ENCODE results near the gene GLG1.
A peak's percentile ranks its signal among the peaks of the same experiment; 100 is the strongest.

The GLG1 gene

DNA sequence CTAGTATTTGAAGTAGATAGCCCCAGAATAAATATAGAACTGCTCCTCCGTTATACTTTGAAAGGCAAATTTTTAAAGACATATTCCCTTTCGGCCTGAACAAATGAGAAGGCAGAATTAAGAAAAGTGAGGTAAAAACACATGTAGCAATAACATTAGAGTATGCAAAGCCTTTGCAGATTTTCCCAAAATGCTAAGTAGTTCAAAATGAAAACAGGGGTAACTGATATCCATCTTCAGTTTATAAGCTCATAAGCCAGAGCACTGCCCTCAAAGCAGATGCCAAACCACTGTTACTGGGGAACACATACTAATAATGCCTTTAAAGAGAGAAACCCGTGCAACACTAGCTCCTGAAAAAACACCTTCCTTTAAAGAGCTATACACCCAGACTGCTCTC is 134.4 kb downstream of the GLG1 start:
- H3K9me3 Mint-ChIP-seq, result no peaks in the 10 kb centered on the region
- DNase-seq (no peak), ATAC-seq (replicated peaks) (no peak)
- peaks cover 0 to 5% of the 10 kb centered on the region in 2 donors for H3K4me1 Mint-ChIP-seq
- no peak overlapping the region for H3K27ac Mint-ChIP-seq
- no peak overlapping the region for H3K4me3 Mint-ChIP-seq
- peaks cover 35 to 59% of the 10 kb centered on the region in 2 donors for H3K36me3 Mint-ChIP-seq
- H3K27me3 Mint-ChIP-seq, result no peaks in the 10 kb centered on the region

- Mint-ChIP-seq H3K9me3 (no peaks in the 10 kb centered on the region), H3K36me3 (peaks cover 36 to 60% of the 10 kb centered on the region in 2 donors), H3K4me3 (no peak overlapping the region), H3K27me3 (no peaks in the 10 kb centered on the region), H3K4me1 (peaks cover 0 to 5% of the 10 kb centered on the region in 2 donors), H3K27ac (no peak overlapping the region)
- ATAC-seq (replicated peaks) (no peak), DNase-seq (no peak)
Observed at GRCh38 chr16:74472010-74472409, 134.9 kb downstream of the GLG1 start.

GRCh38 chr16:74469946-74470478 is 136.9 kb downstream of the GLG1 start:
- Mint-ChIP-seq H3K36me3 (peaks cover 36 to 69% of the 10 kb centered on the region in 2 donors), H3K27me3 (no peaks in the 10 kb centered on the region), H3K27ac (no peak overlapping the region), H3K4me3 (no peak overlapping the region), H3K9me3 (no peaks in the 10 kb centered on the region), H3K4me1 (peaks cover 0 to 3% of the 10 kb centered on the region in 2 donors)
- ATAC-seq (replicated peaks), result no peak
- DNase-seq, result no peak

DNA sequence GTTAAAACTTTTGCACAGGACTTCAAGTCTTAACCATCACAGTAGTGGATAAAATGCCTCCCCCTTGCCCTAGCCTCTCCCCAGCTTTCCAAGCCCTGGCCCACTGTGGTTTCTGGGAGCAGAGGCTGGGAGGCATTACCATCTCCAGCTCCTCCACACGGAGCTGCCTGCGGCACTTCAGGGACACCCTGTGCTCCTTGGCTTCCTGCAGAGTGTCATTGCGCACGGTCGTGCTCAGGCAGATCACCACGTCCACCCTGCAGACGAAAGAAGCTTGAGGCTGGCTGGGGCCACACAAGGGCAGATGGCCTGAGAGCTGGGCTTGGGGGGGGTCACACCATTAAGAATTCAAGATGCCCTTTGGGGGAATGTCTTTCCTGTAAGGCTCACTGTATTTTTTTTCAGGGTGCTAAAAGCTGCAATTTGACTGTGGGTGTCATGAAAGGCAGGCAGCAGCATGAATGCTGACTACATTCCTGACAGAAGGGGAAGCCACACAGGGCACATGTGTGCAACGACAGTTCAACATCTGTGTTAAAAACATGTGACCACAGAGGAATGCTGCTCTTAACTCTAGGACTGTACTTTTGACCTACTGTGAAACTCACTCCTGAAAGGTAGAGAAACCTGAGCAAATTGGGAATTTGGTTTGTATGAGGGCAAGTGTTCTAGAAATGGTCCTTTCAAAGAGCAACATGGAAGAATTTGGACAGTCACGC is 137.9 kb downstream of the GLG1 start:
- DNase-seq (no peak), ATAC-seq (replicated peaks) (no peak)
- no peaks in the 10 kb centered on the region for H3K27me3 Mint-ChIP-seq
- peaks cover 3 to 11% of the 10 kb centered on the region in 2 donors for H3K4me1 Mint-ChIP-seq
- no peak overlapping the region for H3K4me3 Mint-ChIP-seq
- H3K9me3 Mint-ChIP-seq, result no peaks in the 10 kb centered on the region
- peaks cover 34 to 70% of the 10 kb centered on the region in 2 donors for H3K36me3 Mint-ChIP-seq
- no peak overlapping the region for H3K27ac Mint-ChIP-seq

DNA sequence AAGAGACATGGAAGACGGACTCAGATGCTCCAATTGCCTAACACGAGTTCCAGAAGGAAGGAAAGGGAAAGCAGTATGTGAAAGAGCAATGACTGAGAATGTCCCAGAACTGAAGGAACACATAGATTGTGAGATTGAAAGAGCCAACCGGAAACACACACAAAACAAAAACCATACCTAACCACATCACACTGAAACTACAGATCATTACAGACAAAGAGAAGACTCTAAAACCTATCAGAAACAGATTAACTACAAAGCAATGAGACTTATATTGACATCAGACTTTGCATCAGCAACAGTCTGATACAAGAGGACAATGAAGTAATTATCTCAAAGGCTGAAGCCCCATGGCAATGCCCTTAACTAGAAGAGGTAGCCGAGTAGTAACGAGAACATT is 140.0 kb downstream of the GLG1 start:
- DNase-seq (no peak), ATAC-seq (replicated peaks) (no peak)
- H3K36me3 Mint-ChIP-seq, result peaks cover 49 to 76% of the 10 kb centered on the region in 2 donors
- H3K4me1 Mint-ChIP-seq, result peaks cover 7 to 17% of the 10 kb centered on the region in 2 donors
- no peak overlapping the region for H3K27ac Mint-ChIP-seq
- no peaks in the 10 kb centered on the region for H3K9me3 Mint-ChIP-seq
- H3K4me3 Mint-ChIP-seq, result no peak overlapping the region
- H3K27me3 Mint-ChIP-seq, result no peaks in the 10 kb centered on the region

DNA sequence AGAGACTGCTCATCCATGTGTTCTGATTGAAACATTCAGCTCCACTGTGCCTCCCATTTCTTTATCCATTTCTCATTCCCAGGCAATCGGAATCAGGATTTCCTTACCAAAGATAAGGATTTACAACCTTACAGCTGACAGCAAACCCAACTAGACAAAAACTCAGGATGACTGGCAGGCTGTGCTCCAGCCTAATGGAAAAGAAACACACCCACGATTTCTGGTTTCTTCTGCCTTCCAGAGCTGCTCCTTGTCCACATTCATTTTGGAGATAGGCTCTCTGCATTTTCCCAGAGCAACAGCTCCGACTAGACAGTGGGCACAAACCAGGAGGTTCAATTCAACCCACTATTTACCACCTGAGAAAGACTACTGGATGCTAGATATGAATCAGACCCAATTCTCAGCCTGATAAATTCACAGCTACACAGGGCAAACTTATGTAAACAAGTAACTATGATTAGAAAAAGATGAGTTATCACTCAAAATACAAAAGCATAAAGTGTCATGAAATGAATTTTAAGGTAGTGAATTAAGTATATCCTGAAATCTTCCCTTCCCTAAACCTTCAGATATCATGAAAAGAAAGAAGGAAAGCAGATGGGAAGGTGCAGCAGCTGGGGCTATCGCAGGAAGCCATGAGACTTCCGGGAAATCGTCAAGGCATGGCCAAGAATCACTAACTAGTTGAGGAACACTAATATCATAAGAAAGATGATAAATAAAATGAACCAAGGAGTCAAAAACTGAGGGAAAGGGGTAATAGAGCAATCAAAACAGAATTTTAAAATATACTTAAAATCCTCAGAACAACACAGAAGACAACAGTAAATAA is 140.8 kb downstream of the GLG1 start:
- H3K27ac Mint-ChIP-seq, result peak overlapping the region; percentile 47
- peaks cover 50 to 75% of the 10 kb centered on the region in 2 donors for H3K36me3 Mint-ChIP-seq

DNA sequence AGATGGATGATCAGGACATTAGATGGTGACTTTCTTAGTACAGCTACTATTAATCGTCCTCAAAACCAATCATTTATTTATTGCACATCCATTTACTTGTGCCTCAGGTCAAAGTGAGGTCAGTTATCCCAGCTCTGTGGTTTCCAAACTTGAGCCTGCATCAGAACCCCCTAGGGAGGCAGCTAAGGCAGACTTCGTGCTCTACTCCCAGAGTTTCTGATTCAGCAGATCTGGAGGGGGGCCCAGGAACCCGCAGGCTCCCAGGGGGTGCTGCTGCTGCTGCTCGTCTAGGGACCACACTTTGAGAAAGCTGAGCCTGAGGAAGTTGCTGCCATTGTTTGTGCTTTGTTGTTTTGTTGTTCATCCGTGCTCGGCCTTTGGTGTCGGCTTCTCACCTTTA is 141.6 kb downstream of the GLG1 start:
- Mint-ChIP-seq H3K36me3 (peaks cover 49 to 79% of the 10 kb centered on the region in 2 donors), H3K4me3 (no peak overlapping the region), H3K27ac (no peak overlapping the region), H3K27me3 (no peaks in the 10 kb centered on the region), H3K9me3 (no peaks in the 10 kb centered on the region), H3K4me1 (peaks cover 7 to 17% of the 10 kb centered on the region in 2 donors)
- DNase-seq, result no peak
- no peak for ATAC-seq (replicated peaks)

More for the DNA sequence above, 140.8 kb downstream of the GLG1 start:
- no peak for DNase-seq
- no peak overlapping the region for H3K4me3 Mint-ChIP-seq
- peaks cover 7 to 17% of the 10 kb centered on the region in 2 donors for H3K4me1 Mint-ChIP-seq
- no peak for ATAC-seq (replicated peaks)
- no peaks in the 10 kb centered on the region for H3K27me3 Mint-ChIP-seq
- H3K9me3 Mint-ChIP-seq, result no peaks in the 10 kb centered on the region

- no peak overlapping the region for H3K4me3 Mint-ChIP-seq
- peak; percentile 35 for DNase-seq
- ATAC-seq (replicated peaks), result peak; percentile 99 to 100
- no peaks in the 10 kb centered on the region for H3K27me3 Mint-ChIP-seq
- peaks cover 52 to 75% of the 10 kb centered on the region in 2 donors for H3K36me3 Mint-ChIP-seq
- H3K27ac Mint-ChIP-seq, result peak overlapping the region; percentile 80
- H3K4me1 Mint-ChIP-seq, result peaks cover 7 to 17% of the 10 kb centered on the region in 2 donors
- no peaks in the 10 kb centered on the region for H3K9me3 Mint-ChIP-seq
Observed at GRCh38 chr16:74463888-74464287, 143.0 kb downstream of the GLG1 start.

DNA sequence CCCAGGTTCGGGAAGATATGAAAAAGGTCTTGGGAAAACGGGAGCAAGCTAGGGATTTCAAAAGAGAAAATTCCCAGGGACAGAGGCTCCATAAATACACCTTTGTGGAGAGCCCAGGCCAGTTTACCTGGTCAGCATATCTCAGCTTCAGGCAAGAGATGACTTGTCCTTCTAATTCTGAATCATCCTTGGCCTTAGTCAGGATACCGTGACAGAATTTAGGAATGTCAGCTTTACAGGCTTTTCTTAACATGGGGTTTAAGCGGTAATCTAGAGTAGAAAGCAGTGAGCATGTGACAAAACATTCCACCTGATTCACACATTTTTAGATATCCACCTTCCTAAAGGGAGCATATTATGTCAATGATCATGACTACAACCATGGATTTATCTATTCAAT is 144.6 kb downstream of the GLG1 start:
- H3K27ac Mint-ChIP-seq, result no peak overlapping the region
- no peak overlapping the region for H3K4me3 Mint-ChIP-seq
- DNase-seq, result no peak
- ATAC-seq (replicated peaks), result no peak
- H3K9me3 Mint-ChIP-seq, result no peaks in the 10 kb centered on the region
- peaks cover 57 to 80% of the 10 kb centered on the region in 2 donors for H3K36me3 Mint-ChIP-seq
- no peaks in the 10 kb centered on the region for H3K27me3 Mint-ChIP-seq
- H3K4me1 Mint-ChIP-seq, result peaks cover 7 to 17% of the 10 kb centered on the region in 2 donors

DNA sequence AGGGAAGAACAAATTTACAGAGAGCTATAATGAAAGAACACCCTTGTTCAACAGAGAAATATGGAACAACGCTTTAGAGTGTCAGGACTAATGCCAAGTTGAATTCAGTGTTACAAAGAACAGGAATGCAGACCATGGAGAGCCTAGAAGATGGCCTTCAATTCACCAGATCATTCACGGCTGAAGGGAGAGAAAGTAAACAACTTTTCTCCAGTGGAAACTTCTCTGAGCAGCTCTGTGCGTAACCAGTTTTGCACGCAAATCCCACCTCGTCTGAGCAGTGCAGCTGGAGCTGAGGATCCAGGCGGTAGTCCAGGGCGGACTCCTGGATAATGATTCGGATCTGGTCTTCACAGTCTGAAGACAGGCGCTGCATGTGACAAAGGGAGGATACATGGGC is 145.1 kb downstream of the GLG1 start:
- Mint-ChIP-seq H3K36me3 (peaks cover 56 to 76% of the 10 kb centered on the region in 2 donors), H3K4me1 (peaks cover 7 to 17% of the 10 kb centered on the region in 2 donors), H3K9me3 (no peaks in the 10 kb centered on the region), H3K4me3 (no peak overlapping the region), H3K27ac (no peak overlapping the region), H3K27me3 (no peaks in the 10 kb centered on the region)
- ATAC-seq (replicated peaks) (no peak), DNase-seq (no peak)

- no peak overlapping the region for H3K27ac Mint-ChIP-seq
- DNase-seq (no peak), ATAC-seq (replicated peaks) (no peak)
- H3K27me3 Mint-ChIP-seq, result no peaks in the 10 kb centered on the region
- peaks cover 7 to 17% of the 10 kb centered on the region in 2 donors for H3K4me1 Mint-ChIP-seq
- H3K4me3 Mint-ChIP-seq, result no peak overlapping the region
- peaks cover 59 to 69% of the 10 kb centered on the region in 2 donors for H3K36me3 Mint-ChIP-seq
- no peaks in the 10 kb centered on the region for H3K9me3 Mint-ChIP-seq
Observed at GRCh38 chr16:74460542-74460941, 146.4 kb downstream of the GLG1 start.

DNA sequence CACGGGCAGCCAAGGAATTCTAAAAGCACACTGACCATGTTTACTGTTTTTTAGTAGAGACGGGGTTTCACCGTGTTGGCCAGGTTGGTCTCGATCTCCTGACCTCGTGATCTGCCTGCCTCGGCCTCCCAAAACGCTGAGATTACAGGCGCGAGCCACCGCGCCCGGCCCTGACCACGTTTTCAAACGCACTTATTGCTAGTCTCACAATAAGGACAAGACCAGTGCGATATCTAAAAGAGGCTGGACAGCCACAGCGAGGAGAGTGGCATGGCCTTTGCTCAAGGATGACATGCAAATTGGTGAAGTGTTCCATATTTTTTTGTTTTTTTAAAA is 150.7 kb downstream of the GLG1 start:
- Mint-ChIP-seq H3K4me1 (peaks cover 19 to 23% of the 10 kb centered on the region in 2 donors), H3K36me3 (peaks cover 54 to 61% of the 10 kb centered on the region in 2 donors), H3K4me3 (no peak overlapping the region), H3K27ac (peak overlapping the region; percentile 22), H3K9me3 (no peaks in the 10 kb centered on the region), H3K27me3 (no peaks in the 10 kb centered on the region)
- DNase-seq, result no peak
- no peak for ATAC-seq (replicated peaks)

DNA sequence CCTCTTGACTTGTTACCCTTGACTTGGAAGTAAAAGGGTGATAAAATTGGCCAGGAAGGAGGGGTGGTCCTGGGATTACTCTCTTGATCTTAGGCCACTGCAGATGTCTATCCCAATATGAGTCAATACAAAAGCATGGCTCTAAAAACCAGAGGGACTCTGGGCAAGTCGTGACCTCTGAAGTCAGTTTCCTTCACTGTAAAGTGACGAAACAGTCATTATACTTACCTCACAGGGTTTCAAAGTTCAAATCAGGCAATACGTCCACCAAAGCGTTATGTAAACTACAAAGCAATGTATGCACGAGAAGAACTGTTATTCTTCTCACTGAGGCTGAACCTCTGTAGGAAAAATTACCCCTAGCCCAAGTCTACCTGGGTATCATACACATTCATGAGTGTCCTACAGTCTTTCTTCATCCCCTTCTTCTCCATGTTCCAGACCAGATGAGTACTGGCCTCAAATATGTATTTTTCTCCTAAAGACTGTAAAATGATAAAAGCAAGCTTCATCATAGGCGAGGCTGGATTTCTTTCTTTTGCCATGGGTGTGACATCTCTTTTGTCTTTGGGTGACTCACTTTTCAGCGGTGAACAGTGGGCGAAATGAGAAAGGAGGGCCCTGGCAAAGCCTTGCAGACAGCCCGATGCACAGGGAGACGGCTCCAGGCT is 151.2 kb downstream of the GLG1 start:
- no peaks in the 10 kb centered on the region for H3K9me3 Mint-ChIP-seq
- no peak for DNase-seq
- no peak overlapping the region for H3K4me3 Mint-ChIP-seq
- H3K36me3 Mint-ChIP-seq, result peaks cover 57 to 66% of the 10 kb centered on the region in 2 donors
- H3K27ac Mint-ChIP-seq, result peak overlapping the region; percentile 22
- peaks cover 19 to 27% of the 10 kb centered on the region in 2 donors for H3K4me1 Mint-ChIP-seq
- no peaks in the 10 kb centered on the region for H3K27me3 Mint-ChIP-seq
- ATAC-seq (replicated peaks), result no peak

- DNase-seq (no peak), ATAC-seq (replicated peaks) (no peak)
- Mint-ChIP-seq H3K9me3 (no peaks in the 10 kb centered on the region), H3K36me3 (peaks cover 57 to 62% of the 10 kb centered on the region in 2 donors), H3K27me3 (no peaks in the 10 kb centered on the region), H3K4me3 (no peak overlapping the region), H3K4me1 (peaks cover 19 to 27% of the 10 kb centered on the region in 2 donors), H3K27ac (no peak overlapping the region)
Observed at GRCh38 chr16:74455213-74455612, 151.7 kb downstream of the GLG1 start.
